GM18505 (cell line): ENCODE data around the gene KCNMA1.

Source experiments
- ATAC-seq: cut with Tn5 transposase; IDR thresholded peaks from one replicate; pipeline ENCODE4 v1.9.1; 2021; ENCODE audit not compliant: unreplicated experiment
- POLR2A ChIP-seq: IDR thresholded peaks from 4 replicates; pipeline ENCODE4 v1.6.1; 2011; ENCODE audit warnings: borderline replicate concordance; ENCODE audit not compliant: insufficient read depth, insufficient read length; ENCODE audit errors: extremely low read depth

Gene KCNMA1

DNA sequence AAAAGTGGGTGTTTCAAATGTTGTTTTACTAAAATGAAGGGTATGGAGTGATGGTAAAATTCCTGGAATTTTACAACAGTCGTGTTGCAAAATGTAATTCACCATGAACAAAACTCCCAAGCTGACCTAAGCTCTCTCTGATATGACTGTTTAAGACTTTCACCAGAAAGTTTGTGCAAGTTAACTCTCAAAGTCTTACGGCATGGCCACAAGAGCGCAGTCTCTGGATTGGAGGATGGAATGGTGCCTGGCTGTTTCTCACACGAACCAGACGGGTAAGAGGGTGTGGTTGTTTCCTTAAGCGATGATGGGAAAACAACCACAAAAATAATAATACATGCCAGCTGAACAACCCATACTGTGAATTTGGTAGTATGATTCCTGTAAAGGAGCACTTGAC lies 662.5 kb downstream of the KCNMA1 start:
- no peak for TF ChIP-seq POLR2A
- no peak for ATAC-seq

DNA sequence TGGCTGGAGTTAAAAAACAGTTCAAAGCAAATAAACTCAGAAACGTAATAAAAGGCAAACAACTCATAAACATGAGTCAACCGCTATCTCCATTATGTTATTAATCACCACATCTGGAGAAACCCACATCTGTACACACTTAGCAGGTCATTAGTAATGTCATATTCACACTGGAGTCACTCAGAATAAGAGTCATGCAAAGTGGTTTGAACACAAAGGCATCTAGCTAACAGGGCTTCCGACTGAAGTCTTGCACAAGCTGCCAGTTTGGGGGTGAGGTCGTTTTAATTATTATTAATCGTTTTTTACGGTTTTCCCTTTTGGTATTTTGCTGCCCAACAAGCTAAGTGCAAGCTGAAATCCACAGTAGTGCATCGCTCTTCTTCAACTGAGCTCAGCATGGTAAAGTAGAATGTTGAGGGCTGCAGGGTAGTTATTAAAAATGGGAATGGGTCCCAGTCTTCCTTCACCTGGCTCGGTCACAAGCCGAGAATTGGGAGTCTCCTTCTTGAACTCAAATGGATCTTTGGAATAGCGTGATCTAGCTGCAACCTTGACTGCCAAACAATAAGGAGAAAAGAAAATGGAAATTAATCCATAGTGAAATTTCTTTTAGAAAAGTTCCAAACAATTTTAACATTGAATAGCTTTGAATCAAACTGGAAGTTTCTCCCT lies 663.5 kb downstream of the KCNMA1 start:
- no peak for TF ChIP-seq POLR2A
- ATAC-seq, result no peak

DNA sequence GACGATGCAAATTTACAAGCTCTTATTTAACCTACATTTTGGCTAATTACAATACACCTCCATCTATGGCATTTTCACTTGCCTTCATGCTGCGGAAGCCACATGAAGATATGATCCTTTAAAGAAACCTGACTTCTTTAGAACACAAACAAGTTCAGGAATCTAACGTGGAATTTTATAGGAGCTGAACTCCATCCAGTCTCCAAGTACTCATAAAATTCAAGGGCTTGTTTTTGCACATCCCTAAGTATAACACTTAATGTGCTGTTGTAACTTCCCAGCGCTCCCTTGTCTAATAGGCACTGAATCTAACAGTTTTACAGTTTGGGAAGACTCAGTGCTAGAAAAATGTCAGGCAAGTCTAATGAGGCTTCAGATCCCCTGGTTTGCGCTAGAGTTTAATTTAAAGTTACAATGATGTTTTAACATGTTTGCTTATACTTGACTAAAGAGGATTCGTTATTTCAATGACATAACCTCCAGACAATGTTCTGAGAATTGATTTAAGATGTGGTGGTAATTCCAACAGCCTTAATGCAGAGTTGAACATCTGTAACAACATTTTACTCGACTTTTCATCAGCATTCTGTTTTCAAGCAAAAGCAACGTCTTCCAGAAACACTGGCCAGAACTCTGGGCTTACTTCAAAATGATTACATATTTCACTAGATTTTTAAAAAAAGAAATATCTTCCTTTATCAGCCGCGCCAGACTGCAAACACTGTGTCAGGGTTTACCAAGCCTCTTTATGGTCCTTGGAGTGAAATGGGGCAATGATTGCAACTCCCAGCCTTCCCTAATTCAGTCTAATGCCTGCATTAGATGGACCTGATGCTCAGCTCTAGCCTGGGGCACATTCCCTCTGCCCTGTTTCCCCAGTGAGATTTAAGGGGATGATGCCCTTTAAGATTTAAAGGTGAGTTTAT lies 664.3 kb downstream of the KCNMA1 start:
- TF ChIP-seq POLR2A, result no peak
- no peak for ATAC-seq

DNA sequence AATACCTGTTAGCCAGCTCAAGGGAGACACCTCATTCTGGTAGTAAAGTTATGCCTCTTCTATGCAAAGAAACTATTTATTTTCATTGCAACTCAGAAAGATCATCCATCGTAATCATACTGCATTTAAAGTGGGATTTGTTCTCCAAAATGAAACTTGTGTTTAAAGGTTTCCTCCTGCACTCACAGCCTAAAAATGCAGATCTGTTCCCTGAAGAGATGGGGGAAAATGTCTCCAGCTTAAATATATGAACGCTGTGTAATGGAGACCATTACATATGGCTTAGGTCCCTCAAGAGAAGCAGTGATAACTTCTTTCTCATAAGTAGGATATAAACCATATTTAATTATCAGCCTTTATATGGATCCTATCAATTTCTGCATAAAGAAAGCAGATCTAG lies 665.1 kb downstream of the KCNMA1 start:
- ATAC-seq, result no peak
- TF ChIP-seq POLR2A, result no peak

DNA sequence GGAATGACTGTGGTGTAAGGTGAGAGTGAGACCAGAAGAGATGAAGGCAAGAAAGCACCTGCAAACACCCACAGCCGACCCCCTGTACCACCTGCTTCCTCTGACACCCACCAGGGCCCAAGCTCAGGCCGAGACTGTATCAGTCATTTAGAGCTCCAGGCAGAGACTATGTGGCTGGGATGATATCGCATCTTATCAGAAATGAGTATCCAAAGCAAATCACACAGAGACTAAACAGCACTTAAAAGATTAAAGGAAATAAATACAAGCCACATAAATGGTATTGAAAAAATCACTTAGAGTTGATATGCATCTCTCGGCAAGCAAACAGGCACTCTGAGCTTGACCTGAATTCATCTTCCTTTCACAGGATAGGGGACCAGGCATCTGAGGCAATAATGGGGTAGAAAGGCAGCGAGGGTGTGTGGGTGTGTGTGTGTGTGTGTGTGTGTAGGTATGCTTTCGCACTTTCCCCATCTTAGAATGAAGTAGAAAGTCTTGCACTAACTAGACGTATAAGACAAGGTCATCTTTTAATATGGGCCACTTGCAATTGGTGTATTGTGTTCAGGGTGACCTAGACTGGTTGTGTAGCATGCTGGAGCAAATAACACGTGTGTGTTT lies 665.9 kb downstream of the KCNMA1 start:
- ATAC-seq, result no peak
- no peak for TF ChIP-seq POLR2A

DNA sequence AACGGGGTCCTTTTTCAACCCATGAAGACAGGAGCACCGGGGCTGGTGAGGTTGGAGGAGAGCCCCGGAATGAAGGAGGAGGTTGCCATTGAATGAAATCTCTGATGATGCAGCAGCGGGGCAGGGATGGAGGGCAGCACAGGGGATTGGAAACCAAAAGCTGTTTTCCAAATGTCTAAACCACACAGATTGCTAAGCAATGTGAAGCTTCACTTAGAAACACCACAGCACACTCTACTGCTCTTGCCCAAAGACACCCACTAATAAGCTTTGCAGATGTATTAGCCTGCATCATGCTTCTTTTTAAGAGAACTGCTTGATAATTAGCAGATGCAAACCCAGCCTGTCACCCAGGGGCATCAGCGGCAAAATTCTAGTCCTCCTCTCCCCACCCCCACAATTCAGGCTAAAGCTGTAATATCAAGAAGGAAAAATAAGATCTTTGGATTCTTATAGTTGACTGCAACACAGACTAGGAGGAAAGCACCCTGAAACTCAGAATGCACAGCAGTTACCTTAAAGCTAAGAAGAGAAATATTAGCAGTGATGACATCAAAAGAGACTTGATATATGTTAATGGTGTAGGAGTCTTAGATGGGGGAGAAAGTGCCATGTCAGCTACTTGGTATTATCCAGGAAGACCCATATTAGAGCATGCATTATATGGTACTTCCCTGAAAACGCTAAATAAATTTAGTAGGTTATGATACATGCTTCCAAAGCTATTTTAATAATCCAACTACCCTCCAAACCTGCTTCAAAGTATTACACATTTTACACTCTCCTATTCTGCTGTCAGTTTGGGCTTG lies 666.7 kb downstream of the KCNMA1 start:
- TF ChIP-seq POLR2A, result no peak
- ATAC-seq, result no peak

DNA sequence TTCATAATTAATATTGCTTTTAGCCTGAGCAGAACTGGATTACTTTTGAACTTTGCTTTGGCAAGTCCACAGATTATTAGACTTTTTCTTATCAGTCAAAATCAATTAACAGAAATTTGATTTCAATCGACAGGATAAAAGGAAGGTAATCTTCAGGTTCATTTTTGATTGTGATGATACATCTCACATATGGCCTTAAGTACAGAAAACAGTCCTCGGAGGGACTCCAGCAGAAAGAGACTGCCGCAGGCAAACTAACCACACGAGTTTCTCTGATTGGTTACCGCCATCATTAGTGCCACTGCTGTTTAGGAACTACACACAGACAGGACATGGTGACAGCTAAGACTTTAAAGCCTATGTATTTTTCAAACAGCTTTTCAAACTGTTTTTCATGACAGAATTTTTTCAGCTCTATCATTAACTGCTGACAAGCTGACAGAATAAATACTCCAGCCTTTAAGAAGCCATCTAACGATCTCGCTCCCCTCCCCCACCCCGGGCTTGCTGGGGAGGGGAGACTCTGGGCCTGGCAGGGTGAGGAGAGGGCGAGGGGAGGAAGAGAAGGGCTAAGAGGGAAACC lies 668.2 kb downstream of the KCNMA1 start:
- no peak for TF ChIP-seq POLR2A

DNA sequence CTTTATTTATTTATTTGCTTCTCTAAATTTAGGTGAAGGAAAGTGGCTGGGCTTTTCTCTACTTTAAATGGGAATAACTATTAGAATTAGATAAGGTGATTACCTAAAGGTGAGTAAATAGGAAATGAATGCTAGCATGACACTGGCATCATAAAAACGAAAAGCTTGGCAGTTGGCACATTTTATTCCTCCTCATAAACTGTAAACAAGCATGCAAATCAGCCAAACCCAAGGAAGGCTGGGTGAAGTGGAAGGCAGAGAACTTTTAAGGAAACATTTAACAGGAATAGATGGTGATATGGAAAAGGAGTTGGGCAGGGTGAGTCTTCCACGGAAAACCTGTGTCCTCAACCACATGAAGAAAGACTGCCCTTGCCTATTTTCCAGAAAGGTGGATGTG lies 669.1 kb downstream of the KCNMA1 start:
- ATAC-seq, result no peak
- no peak for TF ChIP-seq POLR2A

More for the DNA sequence above, 668.2 kb downstream of the KCNMA1 start:
- ATAC-seq, result no peak

DNA sequence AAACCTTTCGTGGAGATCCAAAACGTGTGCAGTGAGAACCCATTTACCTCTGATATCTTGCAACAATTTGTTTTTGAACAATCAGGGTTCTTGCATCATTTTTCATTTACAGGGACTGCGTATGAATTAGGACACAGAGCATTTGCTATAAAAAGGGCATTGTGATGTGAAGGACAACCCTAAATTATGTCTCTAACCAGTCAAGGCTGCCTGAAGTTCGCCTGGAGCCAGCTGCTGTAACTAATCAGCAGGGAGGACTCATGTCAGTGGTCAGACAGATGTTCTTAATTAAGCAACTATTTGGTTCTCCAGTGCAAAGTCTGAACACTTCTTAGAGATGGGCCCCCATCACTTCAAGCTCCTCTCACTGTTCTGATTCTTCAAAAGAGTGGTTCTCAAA lies 674.8 kb downstream of the KCNMA1 start:
- no peak for TF ChIP-seq POLR2A
- ATAC-seq, result no peak

DNA sequence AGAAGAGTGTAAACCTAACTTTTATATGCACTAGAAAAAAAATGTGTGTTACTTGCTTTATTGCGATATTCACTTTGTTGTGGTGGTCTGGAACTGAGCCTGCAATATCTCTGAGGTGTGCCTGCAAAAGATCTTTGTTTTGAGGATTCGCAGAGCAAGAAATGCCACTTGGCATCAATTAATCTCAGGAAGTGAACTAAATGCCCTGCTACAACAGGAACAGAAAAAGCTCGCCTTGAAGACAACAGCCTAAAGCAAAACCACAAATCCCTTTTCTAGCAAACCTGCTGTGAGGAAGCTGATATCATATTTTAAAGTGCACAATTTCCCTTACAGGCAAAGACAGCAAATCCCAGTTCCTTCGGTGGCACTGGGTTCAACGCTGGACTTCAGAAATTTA lies 675.8 kb downstream of the KCNMA1 start:
- no peak for TF ChIP-seq POLR2A

DNA sequence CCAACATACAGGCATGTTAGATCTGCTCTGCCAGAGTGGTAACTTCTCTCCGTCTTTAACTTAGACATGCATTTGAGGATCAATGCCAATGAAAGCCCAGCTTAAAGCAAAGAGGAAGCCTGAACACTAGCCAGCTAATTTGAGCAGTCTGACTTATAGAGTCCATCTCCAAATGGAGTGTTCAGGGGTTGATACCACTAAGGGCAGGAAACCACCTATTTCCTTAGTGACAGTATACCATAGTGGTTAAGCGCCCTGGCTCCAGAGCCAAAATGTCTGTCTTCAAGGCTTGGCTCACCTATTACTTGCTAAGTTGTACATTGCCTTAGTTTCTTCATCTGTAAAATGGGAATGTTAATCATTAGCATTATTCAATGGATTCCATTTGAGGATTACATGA lies 678.5 kb downstream of the KCNMA1 start:
- ATAC-seq, result no peak
- TF ChIP-seq POLR2A, result no peak

More for the DNA sequence above, 675.8 kb downstream of the KCNMA1 start:
- no peak for ATAC-seq

DNA sequence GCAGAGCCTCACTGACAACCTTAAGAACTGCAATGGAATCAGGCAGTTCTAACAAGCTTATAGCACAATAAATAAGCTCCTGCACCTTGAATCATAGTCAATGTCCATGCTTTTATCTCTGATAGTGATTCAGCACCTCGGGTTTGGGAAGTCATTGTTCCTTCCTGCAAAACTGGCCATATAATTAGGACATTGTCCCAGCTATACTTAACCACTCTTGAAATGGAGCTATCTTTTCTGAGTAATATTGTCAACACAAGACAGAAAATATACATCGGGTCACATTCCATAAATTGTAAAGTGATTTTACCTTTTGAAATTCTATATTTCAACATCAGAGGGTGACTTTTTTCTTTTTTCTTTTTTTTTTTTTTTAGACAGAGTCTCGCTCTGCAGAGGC lies 682.8 kb downstream of the KCNMA1 start:
- no peak for TF ChIP-seq POLR2A
- no peak for ATAC-seq

DNA sequence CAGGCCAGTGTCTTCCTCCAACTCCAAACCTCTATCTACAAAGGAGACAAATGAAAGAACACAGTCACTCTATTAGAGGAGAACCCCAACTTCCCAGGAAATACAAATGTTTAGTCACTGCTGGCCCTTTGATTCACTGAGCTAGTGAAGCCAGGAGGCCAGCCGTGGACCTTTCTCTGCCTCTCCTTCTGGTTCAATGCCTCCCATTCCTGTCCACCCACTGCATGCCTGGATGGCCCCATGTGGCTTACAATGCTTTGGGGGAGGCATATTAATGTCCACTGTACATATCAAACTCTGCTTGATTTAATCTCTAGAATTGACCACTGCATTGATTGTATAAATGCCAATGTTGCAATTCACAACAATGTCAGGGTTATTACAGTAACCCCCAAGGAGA lies 687.3 kb downstream of the KCNMA1 start:
- no peak for ATAC-seq
- no peak for TF ChIP-seq POLR2A

DNA sequence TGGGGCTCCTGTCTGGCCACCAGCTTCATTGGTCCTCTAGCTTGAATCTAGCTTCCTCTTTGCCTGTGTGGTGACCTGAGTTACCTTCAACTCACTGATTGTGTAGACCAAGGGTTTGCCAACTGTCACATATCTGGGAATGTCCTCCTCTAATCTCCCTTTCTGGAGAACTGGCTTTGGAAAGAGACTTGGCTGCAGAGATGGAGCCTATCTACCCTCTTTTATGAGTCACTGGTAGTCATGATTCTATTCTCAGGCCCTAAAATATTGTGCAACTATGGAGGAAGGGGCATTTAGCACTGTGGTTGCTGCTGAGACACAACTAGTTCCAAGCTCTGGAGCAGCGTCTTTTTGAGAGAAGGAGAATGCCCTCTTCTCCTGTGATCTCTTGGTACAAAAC lies 691.3 kb downstream of the KCNMA1 start:
- no peak for ATAC-seq
- TF ChIP-seq POLR2A, result no peak
